GM18909 (cell line): Measurements from ENCODE around the gene MUC5AC.
"Not testable (repeated sequence)": the region's sequence is repeated elsewhere in the genome, so short reads cannot be mapped to it uniquely, and the experiment has no call there.

Source experiments
- ATAC-seq: cut with Tn5 transposase; IDR thresholded peaks from one replicate; pipeline ENCODE4 v1.9.1; 2021; ENCODE audit warnings: mild to moderate bottlenecking; ENCODE audit not compliant: unreplicated experiment, poor library complexity

The MUC5AC gene

DNA sequence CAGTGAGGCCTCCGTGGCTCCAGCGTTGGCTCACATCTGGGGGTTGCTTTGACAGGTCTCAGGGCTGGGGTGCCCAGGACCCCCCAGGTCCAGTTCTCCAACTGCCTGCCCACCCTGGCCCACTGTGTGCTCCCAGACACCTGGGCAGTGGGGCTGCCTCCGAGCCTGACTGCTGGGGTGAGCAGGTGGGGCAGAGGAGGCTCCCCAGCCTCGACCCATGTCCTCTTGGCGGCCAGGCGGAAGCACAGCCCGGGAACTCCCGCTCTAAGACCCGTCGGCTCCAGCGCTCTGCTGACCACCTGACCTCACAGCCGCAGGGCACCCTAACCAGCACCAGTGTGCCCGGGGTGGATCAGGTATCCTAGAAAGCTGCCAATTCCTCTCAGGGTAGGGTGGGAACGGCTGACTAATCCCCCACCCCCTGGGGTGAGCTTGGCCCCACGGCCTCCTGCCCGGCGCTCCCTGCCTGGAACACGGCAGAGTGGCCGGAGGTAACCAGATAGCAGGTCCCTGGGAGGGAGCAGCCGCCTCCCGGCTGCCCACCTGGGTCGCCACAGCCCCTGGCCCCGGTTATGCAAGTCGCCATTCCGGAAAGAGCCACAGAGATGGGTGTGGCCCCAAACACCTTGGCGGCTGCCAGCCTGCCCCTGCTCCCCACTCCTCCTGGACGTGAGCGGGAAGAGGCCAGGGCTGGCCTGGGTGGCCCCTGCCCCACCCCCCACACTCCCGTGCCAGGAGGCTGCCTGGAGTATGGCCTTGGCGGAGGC is 45.9 kb downstream of the MUC5AC start:
- no peak for ATAC-seq

DNA sequence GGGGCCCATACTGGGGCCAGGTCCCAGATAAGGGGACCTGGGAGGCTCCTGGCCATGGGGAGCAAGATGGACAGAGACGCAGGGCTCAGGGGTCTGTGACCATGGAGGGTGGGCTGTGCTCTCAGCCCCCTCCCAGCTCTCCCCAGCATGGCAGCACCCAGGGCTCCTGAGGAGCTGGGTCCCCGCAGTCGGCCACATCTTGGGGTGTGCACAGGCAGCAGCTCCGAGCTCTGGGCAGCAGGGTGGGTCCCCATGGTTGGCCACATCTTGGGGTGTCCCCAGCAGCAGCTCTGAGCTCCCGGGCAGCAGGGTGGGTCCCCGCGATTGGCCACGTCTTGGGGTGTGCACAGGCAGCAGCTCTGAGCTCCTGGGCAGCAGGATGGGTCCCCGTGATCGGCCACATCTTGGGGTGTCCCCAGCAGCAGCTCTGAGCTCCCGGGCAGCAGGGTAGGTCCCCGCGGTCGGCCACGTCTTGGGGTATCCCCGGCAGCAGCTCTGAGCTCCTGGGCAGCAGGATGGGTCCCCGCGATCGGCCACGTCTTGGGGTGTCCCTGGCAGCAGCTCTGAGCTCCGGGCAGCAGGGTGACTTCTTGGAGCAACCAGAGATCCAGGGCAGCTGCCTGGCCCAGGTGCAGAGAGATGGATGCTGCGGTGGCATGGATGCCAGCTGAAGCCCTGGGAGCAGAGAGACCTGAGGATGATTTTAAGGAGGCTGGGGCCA is 46.8 kb downstream of the MUC5AC start:
- ATAC-seq, result no peak

DNA sequence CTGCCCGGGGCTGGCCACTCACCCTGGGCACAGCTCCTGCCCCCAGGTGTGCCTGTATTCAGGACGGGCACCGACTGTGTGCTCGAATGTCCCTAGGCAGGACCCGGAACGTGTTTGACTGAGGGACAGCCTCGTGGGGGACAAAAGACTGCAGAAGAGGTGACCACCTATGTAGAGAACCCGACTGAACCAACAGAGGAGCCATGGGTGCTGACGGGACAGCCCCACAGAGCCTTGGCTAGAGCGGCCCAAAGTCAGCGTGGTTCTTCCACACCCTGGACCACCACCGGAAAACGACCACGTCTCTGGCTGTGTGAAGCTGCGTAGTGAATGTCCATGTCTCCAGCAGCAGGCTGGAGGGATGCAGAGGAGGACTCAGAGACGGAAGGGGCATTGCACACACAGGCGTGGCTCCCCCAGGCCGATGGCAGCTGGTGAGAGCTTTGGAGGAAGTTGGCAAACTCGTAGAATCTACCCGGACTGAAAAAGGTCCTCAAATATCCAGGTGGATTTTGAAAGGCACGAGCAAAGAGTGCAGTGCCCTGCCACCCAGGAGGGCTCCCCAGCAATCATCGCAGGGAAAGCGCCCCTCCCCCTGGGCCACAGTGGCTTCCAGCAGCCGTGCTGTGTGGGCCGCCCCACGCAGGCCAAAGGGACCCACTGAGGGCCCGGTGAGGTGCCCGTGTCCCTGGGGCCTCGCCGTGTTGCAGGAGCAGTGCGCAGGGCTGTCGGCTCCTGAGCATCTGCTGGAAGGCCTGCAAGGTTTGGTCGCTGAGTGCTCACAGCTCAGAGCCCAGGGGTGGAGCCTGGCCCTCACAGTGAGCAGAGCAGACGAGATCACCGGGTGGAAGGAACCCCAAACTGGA is 47.6 kb downstream of the MUC5AC start:
- ATAC-seq, result no peak

DNA sequence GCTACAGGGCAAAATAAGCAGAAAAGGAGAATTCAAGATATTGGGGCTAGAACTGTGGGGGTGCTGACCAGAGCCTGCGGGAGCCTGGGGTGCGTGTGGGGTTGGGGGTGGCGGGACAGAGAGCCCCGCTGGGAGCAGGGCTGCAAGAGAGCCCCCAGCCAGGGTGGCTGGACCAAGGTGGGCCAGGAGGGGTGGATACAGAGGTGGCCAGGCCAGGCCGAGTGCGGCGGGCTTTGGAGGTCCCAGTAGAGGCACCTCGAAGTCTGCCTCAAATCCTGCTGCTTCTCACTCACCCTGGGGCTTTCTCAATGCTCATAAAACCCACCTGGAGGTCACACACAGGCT is 48.2 kb downstream of the MUC5AC start:
- no peak for ATAC-seq

DNA sequence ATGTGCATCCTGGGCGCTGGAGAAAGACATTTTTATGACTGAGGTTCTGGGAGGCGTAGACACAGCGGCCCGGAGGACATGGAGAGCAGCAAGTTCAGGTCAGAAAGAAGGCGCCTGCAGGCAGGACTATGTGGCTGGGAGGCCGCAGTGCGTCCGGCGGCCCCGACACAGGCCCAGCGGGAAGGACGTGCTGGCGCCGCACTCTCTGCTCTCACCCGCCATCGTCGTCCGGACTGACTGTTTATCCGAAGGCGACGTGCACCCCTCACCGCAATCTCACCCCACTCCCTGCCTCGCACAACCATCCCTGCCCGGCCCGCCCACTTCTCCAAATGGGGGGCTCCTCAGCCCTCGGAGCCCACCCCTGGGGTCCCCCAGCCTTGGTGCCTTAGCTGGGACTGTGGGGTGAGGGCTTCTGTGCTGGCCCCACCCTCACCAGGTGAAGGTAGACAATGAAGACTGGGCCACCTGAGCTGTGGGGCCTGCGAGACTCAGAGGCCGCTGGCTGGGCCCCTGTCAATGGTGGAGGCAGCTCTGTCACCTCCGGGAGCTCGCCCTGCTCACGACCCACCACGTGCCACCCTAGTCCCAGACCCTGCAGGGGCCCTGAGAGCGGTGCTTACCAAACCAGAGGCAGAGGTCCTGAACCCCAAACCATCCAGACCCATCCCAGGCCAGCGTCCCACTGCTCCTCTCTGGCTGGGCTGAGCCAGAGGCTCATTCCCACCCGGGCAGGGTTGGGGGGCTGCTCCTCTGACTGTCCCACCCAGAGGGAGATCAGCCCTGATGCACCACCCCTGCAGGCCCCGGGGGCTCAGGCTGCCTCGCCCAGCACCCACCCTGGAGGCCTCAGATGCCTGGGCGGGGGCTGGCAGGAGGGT is 48.9 kb downstream of the MUC5AC start:
- ATAC-seq, result no peak

DNA sequence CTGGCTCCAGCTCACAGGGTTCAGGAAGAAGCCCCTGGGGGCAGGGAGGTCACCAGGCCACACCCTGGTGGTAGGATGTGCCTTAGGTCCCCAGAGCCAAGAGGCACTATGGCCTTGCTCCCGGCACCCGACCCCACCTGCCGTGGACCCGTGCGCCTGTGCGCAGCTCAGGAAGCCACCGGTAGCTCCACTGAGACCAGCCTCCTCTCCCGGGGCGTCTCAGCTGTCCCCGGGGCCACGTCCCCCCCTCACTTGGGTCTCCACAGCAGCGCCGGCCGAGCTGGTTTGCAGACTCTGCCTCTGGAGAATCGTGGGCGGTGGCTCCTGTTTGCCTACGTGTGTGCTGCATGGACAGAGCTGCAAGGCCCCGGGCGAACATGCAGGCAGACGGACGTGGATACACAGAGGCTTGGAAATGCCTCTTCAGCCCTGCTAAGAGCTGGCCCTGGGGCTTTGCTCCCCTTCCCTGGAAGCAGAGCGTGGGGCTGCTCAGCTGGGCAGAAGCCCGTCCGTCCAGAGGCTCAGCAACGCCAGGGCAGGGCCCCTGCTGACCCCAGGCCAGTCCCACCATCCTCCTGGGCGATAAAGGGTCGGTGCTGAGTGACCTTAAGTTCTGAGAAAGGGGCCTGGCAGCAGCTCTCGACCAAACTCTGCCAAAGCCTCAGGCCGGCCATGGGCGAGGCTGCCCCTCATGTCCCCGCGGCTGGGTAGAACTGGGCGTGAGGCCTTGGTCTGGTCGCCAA is 49.8 kb downstream of the MUC5AC start:
- no peak for ATAC-seq

DNA sequence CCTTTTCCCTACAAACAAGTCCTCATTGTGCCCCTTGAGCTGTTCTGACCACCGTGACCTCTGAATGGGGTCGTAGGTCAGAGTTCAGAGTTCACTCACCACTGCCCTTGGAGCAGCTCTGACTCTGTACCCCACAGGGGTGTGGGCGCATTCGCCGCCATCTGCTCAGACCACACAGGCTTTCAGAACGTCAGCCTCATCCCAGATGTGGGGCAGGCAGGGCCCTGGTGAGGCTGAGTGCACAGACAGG is 50.3 kb downstream of the MUC5AC start:
- ATAC-seq, result no peak

DNA sequence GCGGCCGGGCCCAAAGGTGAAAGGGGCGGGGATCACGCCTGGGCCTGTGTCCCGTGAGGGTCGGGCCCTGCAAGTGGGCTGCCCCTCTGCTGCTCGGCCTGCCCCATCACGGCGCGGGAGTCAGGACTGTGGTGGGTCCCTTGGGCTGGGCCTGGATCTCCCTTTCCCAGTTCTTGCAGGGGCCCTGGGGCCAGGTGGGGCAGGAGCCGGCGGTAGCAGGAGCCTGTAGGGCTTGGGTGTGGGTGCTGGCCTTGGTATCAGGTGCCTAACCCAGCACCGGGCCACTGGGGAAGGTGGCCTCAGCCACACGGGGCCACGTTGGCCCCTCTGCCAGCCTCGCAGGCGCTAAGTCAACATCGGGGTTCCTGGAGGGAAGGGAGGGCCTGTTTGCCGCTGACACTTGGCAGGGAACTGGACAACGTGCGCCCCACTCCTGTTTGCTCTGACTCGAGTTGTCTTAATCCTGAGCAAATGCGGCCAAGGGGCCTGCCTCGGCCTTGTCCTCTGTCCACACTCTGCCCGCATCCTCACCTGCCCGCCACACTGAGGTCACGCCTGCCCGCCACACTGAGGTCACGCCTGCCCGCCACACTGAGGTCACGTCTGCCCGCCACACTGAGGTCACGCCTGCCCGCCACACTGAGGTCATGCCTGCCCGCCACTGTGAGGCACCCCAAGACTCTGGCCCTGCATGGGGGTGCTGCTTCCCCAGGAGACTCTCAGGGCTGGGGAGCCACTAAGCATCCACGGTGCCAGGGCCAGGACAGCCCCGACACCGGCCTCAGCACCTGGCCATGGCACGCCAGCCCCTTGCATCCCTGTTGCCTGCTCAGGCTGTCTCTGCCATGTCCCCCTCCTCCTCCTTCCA is 50.9 kb downstream of the MUC5AC start:
- ATAC-seq, result no peak

DNA sequence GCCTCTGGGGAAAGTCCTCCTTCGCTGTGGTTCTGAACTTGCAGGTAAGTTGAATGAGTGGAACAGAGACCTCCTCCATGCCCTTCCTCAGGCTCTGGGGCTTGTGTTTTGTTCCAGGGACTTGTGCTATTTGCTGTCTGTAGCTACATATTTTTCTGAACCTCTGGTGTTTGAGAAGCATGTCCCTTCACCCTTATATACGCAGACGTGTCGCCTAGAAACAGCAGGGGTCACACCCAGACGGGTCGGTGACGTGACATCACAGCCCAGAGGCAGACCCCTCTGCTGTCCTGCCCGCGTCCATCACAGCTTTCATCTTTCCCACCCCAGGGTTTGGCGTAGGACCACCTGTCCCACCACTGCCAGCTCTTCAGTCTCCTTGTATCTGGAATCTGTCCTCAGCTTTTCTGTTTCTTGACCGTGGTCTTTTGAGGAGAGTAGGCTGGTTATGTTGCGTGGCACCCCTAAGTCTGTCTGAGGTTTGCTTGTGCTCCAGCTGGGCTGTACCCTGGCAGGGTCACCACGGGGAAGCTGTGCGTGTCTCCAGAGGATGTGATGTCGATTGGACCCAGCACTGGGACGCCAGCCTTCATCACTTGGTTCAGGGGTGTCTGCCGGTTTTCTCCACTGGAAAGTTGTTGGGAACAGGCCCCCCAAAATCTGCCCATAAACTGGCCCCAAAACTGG is 51.8 kb downstream of the MUC5AC start:
- no peak for ATAC-seq

DNA sequence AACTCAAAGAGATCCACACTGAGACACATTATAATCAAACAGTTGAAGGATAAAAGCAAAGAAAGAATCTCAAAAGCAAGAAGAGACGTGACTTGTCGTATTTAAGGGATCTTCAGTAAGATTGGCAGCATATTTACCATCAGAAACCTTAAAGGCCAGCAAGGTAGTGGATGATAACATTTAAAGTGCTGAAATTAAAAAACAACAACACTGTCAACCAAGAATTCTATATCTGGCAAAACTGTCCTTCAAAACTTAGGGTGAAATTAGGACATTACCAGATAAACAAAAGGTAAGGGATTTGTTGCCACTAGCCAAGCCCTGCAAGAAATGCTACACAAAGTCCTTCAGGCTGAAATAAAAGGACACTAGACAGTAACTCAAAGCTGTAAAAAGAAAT is 54.1 kb downstream of the MUC5AC start:
- no peak for ATAC-seq

DNA sequence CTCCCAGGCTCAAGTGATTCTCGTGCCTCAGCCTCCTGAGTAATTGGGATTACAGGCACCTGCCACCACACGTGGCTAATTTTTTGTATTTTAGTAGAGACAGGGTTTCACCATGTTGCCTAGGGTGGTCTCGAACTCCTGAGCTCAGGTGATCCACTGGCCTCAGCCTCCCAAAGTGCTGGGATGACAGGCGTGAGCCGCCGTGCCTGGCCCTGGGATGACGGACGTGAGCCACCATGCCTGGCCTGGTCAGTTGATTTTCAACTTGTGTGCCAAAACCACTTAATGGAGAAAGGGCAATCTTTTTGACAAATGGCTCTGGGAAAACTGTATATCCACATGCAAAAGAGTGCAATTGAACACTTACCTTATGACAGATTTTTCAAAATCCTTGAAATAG is 58.1 kb downstream of the MUC5AC start:
- not testable (repeated sequence) for ATAC-seq

DNA sequence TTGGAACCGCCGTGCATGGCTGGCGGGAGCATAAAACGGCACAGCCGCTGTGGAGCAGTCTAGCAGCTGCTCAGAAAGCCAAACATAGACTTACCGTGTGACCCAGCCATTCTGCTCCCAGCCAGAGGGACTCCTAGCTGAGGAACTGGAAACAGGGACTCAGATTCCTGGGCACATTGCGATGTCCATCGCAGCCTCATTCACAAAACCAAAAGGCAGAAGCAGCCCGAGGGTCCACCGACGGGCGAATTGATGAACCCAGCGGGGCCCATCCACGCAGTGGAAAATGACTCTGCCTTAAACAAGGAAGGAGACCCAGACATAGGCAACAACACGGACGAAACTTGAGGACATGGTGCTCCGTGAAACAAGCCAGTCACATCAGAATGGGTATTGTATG is 59.4 kb downstream of the MUC5AC start:
- ATAC-seq, result no peak

DNA sequence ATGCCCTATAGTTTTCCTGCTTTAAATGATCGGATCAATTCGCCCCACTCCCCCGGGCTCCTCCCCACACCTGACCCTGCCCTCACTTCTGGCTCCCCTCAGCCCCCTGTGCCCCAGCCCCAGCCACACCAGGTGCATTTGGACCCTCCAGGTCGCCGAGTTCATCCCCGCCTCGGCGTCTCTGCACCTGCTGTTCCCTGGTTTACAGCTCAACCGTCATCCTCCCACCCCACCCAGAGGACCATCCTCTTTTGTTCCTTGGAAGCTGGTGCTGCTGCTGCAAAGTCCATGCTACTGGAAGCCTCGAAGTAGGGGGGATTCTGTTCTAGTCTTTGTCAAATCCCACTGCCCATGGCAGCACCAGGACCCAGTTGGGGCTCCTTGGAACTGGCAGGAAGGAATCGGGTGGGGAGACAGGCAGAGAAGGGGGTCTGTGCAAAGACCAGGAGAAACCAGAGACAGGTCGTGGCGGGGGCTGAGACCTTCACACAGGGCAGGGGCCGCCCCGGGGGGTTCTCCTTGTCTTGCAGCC is 60.6 kb downstream of the MUC5AC start:
- no peak for ATAC-seq

DNA sequence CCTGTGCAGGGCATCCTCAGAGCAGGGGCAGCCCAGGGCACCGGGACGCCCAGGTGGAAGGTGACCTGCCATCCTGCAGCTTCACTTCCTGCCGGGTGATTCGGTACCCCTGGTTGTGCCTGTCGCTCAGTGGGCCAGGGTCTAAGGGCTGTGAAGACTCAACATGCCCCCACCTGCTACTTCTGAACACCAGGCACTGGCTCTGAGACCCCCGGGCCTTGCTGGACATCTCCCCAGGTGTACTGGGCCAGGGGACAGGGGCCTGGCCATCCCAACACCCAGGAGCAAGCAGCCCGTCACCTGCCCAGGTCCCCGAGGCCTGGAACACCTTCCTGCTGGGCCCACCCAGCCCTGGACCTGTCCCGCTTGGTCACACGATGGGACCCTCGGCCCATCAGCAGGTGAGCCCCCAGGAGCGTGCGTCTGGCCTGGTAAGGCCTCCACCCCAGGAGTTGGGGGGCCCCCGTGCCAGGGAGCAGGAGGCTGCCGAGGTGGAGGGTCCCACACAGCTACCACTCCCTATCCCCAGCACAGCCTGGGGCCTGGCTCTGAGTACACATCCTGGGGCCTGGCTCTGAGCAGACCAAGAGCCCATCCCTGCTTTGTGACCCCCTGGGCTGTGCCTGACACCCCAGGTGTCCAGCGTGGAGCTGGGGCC is 61.2 kb downstream of the MUC5AC start:
- ATAC-seq, result no peak

DNA sequence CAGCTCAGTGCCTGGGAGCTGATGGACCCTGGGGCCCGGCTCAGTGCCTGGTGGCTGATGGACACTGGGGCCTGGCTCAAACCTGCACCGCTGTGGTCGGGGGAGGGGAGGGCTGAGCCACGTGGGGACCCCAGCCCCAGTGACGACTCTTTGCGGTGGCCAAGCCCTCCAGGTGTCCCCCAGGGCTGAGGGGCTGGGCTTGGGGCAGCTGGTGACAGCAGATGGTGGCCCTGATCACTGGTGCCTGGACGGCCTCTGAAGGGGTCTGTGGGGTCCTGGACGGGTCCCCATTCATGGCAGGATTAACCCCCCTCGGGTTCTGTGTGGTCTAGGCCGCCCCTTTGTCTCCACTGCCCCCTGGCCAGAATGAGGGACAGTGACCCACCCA is 61.7 kb downstream of the MUC5AC start:
- no peak for ATAC-seq

DNA sequence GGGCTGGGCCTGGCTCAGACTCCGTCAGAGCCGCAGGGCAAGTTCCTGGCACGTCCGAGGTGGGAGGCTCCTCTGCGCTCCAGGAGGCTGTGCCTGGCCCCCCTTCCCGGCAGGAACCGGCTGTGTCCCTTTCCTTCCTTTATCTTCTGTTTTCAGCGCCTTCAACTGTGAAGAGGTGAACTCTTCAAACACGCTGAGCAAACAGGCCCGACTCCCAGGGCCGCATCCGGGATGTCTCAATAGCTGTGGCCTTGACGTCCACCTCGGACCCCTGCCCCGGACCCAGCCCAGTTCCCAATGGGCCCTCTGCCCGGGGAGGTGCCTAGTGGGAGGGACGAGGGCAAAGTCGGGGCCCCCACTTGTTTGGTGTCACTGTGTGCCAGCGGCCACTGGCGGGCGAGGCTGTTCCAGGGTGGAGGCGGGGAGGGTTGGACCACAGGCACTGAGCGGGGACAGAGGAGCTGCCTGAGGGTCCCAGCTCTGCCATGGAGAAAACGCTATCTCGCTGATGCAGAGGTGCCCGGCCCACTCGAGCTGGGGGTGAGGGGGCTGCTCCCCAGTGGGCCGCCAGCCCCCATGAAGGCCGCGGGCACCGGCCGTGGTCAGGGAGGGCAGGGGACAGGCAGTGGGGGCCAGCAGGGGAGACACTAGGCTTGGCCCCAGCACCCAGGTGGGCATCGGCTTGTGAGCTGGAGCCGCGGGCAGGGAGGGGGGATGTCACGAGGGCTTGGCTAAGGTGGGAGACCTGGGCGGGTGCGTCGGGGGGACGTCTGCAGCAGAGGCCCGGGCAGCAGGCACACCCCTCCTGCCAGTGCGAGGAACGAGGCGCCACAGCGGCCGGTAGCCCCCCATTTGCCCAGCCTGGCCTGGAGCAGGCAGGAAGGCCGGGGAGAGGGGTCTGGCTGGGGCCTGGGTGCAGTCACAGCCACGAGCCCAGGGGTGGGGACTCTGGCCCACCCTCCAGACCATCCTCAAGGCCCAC is 62.4 kb downstream of the MUC5AC start:
- no peak for ATAC-seq
